Fibroblast of villous mesenchyme (primary cell): ENCODE results near the gene METTL2A. TPM values are rescaled to one million over a fixed set of nuclear protein-coding genes. Genes with fewer than 3 reads are reported as not detected.

ENCODE experiments used
- small RNA-seq: library from RNA; depleted of rRNA; stranded (forward); fragments of <200 nt; gene quantifications from one replicate; pipeline ENCODE3, GENCODE V24; 2012
- total RNA-seq: library from RNA; depleted of rRNA; stranded (reverse); fragments of >200 nt; gene quantifications from 2 replicates; pipeline ENCODE4 v1.2.3, GENCODE V29; 2012

Gene METTL2A
- total RNA-seq, 1 donor, result 29.4 TPM

Small RNA genes lying within 50 kb of the gene (small RNA-seq; reads per million reads assigned to genes)
- gene RNU7-52P, result not detected

Other genes with a start within 250 kb of the METTL2A start
- not detected in 2 replicates for gene EFCAB3, start 43.3 kb upstream of the METTL2A start, total RNA-seq
- gene TLK2, start 54.9 kb downstream of the METTL2A start, total RNA-seq, result 49.3 and 60.0 TPM in 2 replicates
- gene MRC2, start 203.8 kb downstream of the METTL2A start, total RNA-seq, result 336 and 369 TPM in 2 replicates